ENCODE results near the gene KPNA2.
A peak's percentile ranks its signal among the peaks of the same experiment; 100 is the strongest.
"Not testable (repeated sequence)": the region's sequence is repeated elsewhere in the genome, so short reads cannot be mapped to it uniquely, and the experiment has no call there.

The KPNA2 gene

DNA sequence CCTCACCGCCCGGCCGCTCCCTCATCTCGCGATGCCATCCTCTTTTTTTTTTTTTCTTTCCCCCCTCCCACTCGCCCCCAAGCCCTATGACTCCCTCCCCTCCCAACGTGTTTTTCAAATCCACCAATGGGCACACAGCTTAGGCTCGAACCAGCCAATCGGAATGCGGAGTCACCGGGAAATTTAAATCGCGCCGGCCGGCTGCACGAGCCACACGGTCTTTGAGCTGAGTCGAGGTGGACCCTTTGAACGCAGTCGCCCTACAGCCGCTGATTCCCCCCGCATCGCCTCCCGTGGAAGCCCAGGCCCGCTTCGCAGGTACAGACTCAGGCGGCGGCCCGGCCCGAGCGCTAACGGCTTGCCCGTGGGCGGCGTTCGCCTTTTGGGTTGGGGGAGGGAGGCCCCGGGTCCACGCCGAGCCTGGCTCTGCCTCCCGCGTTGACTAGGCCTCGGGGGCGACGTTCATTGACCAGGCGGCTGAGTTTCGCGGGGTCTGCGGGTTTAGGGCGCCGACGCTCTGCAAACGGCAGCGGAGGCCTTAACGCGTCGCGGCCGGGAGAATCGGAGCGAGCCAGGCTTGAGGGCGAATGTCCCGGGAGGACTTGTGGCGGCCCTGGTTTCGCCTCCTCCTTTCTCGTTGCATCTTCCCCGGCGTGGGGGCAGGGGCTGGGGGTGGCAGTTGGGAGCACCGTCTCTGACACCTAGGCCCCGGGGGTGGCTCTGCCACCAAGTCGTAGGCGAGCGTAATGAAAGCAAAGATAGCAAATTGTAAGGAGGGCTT, at the start of gene KPNA2:
TSS of gene KPNA2 (plus strand) at position 213 of the 781 bp plus-strand sequence. CDS start 1,398 bp downstream, outside the sequence.
- DNase-seq = peak; percentile 99

DNA sequence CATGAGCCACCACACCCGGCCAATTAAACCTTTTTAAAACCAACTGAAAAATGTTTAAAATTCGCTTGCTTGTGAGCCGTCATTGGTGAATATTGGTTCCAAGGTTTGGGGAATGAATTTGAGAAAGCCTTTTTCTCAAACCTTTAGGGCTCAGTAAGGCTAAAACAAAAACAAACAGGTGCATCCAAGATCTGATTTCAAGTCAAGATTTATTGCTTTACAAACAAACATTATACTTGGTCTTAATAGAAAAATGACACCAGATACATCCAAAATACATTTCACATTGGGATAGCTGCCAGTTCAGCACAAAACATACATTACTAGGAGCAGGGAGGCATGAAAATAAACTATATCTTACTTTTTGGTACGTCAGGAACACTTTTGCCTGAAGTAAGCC, 44.6 kb upstream of the KPNA2 start:
- DNase-seq = peak; percentile 39

DNA sequence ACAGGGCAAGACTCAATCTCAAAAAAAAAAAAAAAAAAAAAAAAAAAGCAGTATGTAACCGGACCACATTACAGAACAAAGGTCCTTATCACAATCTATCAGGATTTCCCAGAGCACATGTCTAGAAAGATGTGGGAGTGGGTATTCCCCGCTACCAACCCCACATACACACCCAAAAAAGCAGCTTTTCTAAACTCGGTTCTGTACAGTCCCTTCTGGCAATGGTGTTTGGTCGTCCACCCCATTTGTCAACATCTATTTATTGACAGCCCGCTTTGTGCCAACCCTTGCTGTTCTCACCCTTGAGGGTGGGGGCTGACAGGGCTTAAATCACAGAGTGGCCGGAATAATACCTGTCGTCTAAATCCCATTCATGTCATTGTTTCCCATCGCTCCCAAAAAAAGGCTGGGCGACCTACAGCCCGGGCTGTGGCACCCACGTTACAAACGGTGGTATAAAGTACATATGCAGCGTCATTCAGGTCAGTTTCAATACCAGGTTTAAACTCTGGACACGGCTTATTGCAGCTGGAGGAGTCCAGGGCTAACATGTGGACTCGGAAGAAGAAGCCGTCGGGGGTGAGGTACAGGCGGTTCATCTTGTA, 42.9 kb upstream of the KPNA2 start:
- DNase-seq = no peak

DNA sequence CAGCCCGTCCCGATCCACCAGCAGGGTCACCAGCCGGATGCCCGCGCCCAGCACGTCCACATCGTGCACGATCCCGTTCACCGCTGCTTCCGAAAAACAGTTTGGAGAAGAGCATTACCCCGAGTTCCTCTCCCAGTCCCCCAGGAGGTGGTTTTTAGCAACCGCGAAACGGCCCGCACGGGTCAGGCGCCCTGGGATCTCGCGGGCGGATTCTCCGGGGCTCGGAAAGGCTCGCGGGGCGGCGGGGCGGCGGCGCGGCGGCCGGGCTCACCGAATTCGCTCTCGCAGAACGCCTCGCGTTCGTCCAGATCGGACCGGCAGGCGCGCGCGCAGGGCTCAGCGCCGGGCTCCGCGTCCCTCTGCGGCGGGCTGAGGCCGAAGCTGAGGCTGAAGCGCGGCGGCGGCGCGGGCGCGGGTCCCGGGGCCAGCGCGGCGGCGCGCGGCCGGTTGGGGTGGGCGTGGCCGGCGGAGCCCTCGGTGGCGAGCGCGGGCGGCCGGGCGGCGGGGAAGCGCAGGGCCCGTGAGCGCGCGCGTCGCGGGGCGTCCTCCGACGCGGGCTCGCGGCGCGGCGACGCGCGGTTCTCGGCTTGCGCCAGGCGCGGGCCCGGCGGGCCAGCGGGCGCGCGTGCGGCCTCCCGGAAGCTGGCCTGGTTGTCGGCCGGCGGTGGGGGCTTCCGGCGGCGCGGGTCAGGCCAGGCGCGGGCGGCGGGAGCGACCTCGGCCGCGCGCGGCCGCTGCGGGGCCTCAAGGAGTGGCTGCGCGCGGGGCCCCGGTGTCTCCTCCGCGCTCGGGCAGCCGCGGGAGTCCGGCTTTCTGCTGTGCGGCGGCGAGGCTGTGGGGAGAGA, 42.2 kb upstream of the KPNA2 start:
- DNase-seq = peak; percentile 97

DNA sequence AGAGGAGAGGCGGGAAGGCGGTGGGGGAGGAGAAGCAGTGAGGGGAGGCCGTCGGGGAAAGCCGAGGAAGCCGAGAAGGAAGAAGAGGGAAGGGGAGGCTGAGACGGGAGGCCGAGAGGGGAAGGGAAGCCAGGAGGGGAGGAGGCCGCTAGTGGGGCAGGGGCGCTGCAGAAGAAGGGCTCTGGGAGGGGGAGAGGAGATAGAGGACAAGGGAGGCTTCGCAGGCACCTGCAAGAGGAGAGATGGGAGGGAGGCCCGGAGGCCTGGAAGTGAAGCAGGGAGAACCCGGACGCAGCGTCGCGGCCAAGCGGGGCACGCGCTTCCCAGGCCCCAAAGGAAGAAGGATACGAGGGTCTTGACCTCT, 41.6 kb upstream of the KPNA2 start:
- peak; percentile 83 for DNase-seq

DNA sequence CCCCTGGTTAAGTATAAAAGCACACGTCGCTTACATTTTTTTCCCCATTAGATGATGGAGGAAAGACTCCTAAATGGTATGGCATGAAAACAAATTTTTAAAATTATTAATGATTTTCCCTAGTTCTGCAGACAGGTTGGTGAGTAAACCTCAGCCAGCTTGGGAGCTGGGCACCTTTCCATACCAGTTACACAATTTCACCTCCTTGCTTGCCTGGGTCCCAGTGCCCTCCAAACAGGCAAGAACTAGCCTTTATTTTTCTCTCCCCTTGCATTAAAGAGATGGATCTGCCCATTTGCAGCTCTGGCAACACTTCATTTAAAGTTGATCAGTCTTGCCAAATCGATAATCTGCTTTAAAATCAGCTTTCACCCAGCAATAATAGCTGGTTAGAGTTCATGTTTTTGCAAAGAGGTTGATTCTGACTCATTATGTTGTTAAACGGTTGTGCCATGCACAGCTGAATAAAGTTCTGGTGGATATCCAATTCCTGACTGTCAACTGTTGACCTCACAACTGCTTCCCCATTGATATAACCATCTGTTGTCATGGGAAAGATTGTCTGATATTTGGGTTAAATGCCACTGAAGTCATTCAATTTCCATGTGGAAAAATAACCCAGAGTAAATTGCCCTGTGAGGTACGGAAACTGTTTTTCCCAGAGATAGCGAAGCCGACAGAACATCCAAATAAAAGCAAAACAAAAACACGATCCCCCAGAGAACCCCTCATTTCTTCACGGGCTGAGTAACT, 40.5 kb upstream of the KPNA2 start:
- peak; percentile 74 for DNase-seq

DNA sequence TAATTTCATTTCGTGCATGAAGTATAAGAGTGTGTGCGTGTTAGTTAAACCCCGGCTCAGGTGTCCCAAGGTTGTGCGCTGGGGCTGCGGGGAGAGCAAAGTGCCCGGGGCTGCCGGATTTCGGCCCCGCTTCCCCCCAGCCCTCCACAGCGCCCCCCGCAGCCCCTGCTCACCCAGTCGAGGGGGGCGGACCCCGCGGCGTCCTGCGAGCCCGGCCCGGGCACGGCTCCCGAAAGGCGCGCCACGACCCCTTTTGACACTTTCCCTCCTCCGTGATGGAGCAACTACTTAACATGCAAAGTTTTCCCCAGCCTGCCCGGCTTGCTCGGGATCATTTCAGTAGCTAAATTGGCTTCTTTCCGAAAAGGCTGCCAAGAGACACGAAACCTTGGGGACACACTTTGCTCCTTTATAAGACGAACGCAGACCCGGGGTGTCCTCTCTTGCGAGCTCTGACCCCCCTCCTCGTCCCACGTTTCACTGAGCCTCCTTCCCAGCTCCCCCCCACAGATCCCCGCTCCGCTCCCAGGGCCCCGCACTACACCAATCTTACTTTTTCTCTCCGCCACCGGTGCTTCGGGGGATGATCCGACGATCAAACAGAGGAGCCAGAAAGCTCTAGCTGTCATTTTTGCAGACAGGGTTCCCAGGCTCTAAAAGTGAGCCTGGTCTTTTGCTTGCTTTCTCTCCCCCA, 39.8 kb upstream of the KPNA2 start:
- DNase-seq = peak; percentile 60

DNA sequence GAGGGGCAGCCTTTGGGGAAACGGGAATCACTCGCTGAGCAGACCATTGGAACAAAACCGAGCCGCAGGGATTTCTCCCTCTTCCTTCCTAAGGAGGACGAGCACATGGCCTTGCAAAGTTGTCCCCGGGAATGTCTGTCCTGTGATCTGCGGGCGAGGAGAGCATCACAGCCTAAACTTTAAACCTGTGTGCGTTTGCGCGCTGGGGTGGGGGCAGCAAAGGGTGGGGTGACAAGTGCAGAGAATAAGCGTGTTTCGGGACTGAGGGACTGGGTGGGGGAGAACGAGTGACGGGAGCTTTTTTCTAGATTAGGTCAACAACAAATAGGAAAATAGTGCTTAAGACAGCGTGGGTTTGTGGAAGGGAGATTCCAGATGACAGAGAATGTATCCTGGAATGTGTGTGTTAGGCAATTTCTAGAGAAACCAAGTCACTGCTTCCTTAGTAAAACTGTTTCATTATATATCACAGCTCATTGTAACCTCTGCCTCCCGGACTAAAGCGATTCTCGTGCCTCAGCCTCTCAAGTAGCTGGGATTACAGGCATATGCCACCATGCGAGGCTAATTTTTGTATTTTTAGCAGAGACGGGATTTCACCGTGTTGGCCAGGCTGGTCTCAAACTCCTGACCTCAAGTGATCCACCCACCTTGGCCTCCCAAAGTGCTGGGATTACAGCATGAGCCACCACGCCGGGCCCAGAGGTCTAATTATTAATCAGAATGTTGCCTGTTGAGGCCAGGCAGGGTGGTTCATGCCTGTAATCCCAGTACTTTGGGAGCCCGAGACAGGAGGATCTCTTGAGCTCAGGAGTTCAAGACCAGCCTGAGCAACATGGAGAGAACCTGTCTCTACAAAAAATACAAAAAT, 39.0 kb upstream of the KPNA2 start, which contains the start of gene C17orf58:
TSS of gene C17orf58 (minus strand) at position 169 of the 871 bp plus-strand sequence. CDS start 271 bp downstream, outside the sequence.
- peak; percentile 37 for DNase-seq

DNA sequence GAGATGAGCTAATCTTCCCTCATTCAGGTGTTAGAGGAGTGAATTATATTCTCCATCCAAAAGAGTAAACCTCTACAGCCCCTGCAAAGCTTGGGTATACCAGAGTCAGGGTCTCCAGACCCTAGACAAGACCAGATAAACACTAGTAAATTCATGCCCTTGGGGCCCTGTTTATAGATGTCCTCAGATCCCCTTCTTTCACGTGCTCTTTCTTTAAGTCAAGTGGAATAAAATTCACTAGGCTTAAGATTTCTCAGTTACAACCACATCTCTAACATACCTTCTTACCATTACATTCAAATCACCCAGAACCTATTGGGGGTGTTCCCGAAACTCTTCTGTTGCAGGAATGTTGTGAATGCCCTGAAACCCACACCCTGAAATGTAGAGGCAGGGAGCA, 37.1 kb upstream of the KPNA2 start:
- DNase-seq = no peak

DNA sequence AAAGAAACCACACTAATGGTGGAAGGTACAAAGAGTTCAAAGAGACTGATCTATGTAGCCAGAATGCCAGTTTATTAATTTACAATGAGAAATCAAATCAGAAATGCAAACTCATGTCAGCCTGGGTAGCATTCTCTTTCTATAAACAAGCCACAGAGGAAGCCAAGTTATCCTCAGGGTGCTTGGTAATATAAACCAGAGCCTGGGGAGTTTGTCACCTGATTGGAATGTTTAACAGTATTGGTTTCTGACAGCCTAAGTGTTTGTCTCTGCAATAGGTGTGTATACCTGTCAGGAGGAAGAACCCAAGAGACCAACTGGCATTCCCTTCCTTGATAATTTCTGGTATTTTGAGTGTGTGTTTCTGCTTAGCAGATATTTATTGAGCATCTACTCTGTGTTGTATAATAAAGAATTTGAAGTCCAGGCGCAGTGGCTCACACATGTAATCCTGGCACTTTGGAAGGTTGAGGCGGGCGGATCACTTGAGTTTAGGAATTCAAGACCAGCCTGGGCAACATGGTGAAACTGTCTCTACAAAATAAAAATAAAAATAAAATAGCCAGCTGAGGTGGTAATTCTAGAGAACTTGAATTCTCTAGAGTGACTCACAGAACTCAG, 36.1 kb upstream of the KPNA2 start:
- DNase-seq = peak; percentile 75

DNA sequence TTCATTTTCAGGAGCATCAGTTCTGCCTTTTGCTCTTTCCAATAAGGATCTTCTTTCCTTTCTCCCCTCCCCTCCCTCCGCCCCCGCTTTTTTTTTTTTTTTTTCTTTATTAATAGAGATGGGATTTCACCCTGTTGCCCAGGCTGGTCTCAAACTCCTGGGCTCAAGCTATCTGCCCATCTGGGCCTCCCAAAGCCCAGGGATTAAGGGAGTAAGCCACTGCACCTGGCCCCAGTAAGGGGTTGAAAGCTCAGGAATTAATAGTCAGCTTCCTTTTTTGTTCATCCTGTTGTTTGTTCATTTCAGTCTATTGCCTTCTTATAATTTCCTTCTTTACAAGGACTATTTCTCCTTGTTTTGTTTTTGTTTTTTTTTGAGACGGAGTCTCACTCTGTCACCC, 31.3 kb upstream of the KPNA2 start:
- DNase-seq = no peak

DNA sequence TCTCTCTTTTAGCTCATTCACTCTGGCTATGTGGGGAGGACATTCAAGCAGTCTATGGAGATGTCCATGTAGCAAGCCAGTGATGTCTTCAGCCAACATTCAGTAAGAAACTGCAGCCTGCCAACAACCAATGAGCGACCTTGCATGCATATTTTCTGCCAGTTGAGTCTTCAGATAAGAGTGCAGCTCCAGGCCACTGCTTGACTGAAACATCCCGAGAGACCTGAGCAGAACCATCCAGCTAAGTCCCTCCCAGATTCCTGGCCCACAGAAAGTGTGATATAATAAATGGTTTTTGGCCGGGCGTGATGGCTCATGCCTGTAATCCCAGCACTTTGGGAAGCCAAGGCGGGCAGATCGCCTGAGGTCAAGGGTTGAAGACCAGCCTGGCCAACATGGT, 28.7 kb upstream of the KPNA2 start:
- DNase-seq = no peak

DNA sequence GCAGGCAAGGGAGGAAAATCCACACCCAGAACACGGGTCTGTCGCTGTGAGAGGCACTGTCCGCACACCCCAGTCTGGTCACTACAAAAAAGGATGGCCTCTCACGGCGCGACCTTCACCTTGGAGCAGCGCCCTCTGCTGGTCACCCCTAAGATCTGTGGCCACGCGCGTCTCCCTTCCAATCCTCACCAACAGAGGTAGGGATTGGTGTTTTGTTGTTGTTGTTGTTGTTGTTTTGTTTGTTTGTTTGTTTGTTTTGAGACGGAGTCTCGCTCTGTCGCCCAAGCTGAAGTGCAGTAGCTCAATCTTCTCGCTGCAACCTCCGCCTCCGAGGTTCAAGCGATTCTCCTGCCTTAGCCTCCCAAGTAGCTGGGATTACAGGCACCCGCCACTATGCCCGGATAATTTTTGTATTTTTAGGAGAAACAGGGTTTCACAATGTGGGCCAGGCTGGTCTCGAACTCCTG, 24.3 kb upstream of the KPNA2 start:
- peak; percentile 84 for DNase-seq

DNA sequence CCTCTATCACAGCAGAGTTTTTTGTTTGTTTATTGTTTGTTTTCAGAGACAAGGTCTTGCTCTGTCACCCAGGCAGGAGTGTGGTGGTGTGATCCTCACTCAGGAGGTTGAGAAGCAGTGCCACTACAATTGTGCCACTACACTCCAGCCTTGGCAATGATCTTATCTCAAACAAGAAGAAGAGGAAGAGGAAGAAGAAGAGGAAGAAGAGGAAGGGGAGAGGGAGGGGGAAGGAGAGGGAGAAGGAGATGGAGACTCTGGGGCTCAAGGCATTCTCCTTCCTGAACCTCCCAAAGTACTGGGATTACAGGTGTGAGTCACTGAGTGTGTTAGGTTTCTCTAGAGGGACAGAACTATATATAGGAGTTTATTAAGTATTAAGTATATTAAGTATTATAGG, 22.1 kb upstream of the KPNA2 start:
- DNase-seq = no peak

DNA sequence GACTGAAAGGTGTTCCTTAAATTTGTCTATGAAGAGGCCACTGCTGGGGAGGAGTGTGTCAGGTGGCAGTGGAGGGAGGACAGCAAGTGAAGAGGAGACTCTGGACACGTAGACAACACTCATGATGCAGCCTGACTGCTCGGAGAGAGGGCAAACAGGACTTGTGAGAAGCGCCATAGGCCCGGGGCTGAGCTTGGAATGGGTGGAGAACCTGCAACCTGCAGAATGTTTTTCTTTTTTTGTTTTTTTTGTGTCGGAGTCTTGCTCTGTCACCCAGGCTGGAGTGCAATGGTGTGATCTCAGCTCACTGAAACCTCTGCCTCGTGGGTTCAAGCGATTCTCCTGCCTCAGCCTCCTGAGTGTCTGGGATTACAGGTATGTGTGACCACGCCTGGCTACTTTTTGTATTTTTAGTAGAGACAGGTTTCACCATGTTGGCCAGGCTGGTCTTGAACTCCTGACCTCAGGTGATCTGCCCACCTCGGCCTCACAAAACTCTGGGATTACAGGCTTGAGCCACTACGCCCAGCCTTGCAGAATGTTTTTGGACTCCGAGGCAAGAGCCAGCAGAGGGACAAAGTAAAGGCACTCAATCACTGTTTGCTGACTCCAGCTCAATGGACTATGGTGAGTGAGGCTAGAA, 20.3 kb upstream of the KPNA2 start:
- no peak for DNase-seq

DNA sequence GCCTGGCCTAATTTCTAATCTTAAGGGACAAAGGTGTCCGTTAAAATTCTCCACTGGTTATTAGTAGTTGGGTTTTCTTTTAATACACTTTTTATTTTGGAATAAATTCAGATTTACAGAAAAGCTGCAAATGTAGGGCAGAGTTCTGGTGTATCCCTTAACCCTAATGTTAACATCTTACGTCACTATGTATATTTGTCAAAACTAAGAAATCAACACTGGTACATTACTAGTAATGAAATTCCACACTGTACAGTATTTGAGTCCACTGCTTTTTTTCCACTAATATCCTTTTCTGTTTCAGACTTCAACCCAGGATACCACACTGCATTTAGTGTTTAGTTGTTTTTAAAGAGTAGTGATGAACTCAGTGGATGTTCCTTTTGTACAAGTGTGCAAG, 18.7 kb upstream of the KPNA2 start:
- no peak for DNase-seq

DNA sequence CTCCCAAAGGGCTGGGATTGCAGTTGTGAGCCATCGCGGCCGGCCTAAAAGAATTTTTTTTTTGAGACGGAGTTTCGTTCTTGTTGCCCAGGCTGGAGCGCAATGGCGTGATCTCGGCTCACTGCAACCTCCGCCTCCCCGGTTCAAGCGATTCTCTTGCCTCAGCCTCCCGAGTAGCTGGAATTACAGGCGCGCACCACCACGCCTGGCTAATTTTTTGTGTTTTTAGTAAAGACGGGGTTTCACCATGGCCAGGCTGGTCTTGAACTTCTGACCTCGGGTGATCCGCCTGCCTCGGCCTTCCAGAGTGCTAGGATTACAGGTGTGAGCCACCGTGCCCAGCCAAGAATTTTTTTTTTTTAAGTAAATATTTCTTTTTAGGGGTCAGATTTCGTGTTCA, 17.0 kb upstream of the KPNA2 start:
- DNase-seq = not testable (repeated sequence)

DNA sequence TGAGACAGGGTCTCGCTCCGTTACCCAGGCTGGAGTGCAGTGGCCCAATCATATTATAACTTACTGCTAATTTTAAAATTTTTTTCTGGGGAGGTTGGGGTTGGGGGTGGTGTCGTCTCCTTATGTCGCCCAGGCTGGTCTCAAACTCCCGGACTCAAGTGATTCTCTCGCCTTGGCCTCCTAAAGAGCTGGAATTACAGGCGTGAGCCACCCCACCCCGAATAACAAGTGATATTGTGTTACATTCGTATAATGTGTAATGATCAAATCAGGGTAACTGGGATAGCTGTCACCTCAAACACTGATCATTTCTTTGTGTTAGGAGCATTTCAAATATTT, 16.2 kb upstream of the KPNA2 start:
- peak; percentile 81 for DNase-seq

DNA sequence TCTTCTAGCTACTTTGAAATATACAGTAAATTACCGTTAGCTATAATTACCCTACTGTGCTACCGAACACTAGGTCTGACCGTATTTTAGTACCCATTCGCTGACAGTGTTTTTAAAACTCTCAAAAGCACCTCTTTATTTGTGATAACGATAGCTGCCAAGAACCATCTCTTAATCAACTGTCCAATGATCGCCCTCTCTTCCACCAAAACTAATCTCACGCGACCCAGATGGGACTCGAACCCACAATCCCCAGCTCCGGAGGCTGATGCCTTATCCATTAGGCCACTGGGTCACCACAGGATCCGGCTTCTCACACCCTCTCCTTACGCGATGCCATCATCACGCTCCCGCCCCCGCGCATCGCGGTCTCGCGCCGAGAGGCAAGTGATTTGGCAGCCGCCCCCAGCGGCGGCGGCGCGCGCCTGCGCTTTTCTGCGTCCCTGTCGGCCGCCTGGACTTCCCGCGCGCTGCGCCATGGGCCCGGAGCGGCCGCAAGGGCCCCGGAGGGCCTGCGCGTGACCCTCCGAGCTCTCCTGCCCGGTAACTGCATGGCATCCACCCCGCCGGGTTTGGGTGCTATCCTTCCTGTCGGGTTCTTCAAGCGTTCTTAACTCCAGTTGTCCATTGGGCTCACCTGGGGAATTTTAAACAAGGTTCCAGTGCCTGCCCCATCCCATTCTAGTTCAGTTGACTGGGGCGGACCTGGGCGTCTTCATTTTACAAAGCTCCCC, 15.7 kb upstream of the KPNA2 start:
- peak; percentile 97 for DNase-seq

DNA sequence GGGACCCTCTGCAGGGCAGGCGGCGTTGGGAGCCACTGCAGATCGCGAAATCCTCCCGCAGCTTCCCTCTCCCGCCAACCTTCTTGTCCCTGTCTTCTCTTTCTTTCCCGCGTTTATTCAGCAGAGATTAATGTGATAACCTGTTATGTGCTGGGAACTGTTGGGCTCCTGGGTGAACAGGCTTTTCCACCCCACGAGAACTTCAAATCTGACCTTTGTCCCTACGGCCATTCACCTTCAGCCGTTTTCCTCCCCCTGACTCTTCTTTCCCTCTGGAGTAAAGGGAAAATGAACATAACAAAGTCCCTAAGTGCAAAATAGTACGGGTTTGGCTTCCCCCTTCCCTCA, 15.2 kb upstream of the KPNA2 start:
- peak; percentile 78 for DNase-seq

All from DMS53 (cell line).